ENCODE data around the gene CYB561. TPM values are rescaled to one million over a fixed set of nuclear protein-coding genes. Genes with fewer than 3 reads are reported as not detected.

CYB561 gene
- total RNA-seq, 1 experiment from 2014 or later, result 40.1 TPM

DNA sequence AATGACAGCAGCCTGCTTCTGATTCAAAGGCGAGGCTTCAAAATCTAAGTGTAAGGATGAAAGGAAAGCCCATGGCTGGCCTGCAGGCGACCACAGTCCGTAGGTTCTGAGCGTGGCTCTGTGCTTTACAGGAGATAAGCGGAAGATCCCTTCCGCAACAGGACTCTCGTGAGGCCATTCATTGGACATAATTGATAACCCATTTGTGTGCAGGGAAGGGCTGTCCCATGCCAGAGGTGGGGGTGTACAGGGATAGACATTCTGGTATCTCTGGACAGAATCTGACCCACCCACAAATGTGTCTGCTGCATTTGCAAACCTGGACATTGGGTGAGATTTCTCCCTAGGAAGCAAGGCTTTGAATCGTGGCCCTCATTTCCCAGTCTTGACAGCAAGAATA lies 4.0 kb downstream of the CYB561 start:
- ChIA-PET CTCF (no interaction called here), POLR2A (no interaction called here)
- Histone ChIP-seq H3K27ac (ENCODE audit: low read length) (no peak overlapping the region), H3K4me1 (ENCODE audit: control insufficient read depth, insufficient read depth, low read length) (peaks cover 39% of the 10 kb centered on the region), H3K36me3 (ENCODE audit: control insufficient read depth, insufficient read depth, low read length) (no peaks in the 10 kb centered on the region), H3K27me3 (ENCODE audit: control insufficient read depth, insufficient read depth, low read length) (no peaks in the 10 kb centered on the region), H3K4me3 (ENCODE audit: low read depth in 2 of 2, low read length in 2 of 2) (no peak overlapping the region), H3K9me3 (ENCODE audit: control insufficient read depth, insufficient read depth, low read depth, low read length) (no peaks in the 10 kb centered on the region)
- DNase-seq (ENCODE audit: low read depth, low spot score), result no peak
- ATAC-seq, result no peak
- intact Hi-C loops (cut with micrococcal nuclease; ENCODE audit: unreplicated experiment), result no loop called here
- TF ChIP-seq TCF7L2 (IDR thresholded peaks at IDR 0.05; ENCODE audit: low read depth, low read length) (no peak), SIN3A (IDR thresholded peaks at IDR 0.05; ENCODE audit: borderline replicate concordance, insufficient read depth, low read depth, low read length) (no peak), REST (IDR thresholded peaks at IDR 0.05; ENCODE audit: insufficient read depth in 1 of 2, low read depth in 2 of 2, low read length in 1 of 2) (no peak), POLR2AphosphoS5 (IDR thresholded peaks at IDR 0.05; ENCODE audit: low read depth, low read length) (no peak), CTCF (IDR thresholded peaks at IDR 0.05) (no peak)
- in situ Hi-C loops (cut with HindIII; ENCODE audit: low pct_unique_long_range_greater_than_20kb, low sequenced_read_pairs), result no loop called here
- no TSS peak for BruUV-seq (replicated peaks)

- ATAC-seq (no peak), DNase-seq (ENCODE audit: low read depth, low spot score) (no peak)
- in situ Hi-C loops (cut with HindIII; ENCODE audit: low pct_unique_long_range_greater_than_20kb, low sequenced_read_pairs) (no loop called here), intact Hi-C loops (cut with micrococcal nuclease; ENCODE audit: unreplicated experiment) (no loop called here)
- no peak for TF ChIP-seq REST (IDR thresholded peaks at IDR 0.05; ENCODE audit: insufficient read depth in 1 of 2, low read depth in 2 of 2, low read length in 1 of 2)
- TF ChIP-seq POLR2AphosphoS5 (IDR thresholded peaks at IDR 0.05; ENCODE audit: low read depth, low read length), result no peak
- no peak for TF ChIP-seq SIN3A (IDR thresholded peaks at IDR 0.05; ENCODE audit: borderline replicate concordance, insufficient read depth, low read depth, low read length)
- TF ChIP-seq TCF7L2 (IDR thresholded peaks at IDR 0.05; ENCODE audit: low read depth, low read length), result no peak
- TF ChIP-seq CTCF (IDR thresholded peaks at IDR 0.05), result no peak
- Histone ChIP-seq H3K4me3 (ENCODE audit: low read depth in 2 of 2, low read length in 2 of 2) (no peak overlapping the region), H3K4me1 (ENCODE audit: control insufficient read depth, insufficient read depth, low read length) (peaks cover 39% of the 10 kb centered on the region), H3K27ac (ENCODE audit: low read length) (no peak overlapping the region), H3K9me3 (ENCODE audit: control insufficient read depth, insufficient read depth, low read depth, low read length) (no peaks in the 10 kb centered on the region), H3K27me3 (ENCODE audit: control insufficient read depth, insufficient read depth, low read length) (no peaks in the 10 kb centered on the region), H3K36me3 (ENCODE audit: control insufficient read depth, insufficient read depth, low read length) (no peaks in the 10 kb centered on the region)
- no TSS peak for BruUV-seq (replicated peaks)
- ChIA-PET POLR2A (no interaction called here), CTCF (no interaction called here)
These were observed 4.5 kb downstream of the CYB561 start for GRCh38 chr17:63441654-63442053.

All from Panc1 (cell line).